ENCODE data around the gene ADAMTSL1.

The ADAMTSL1 gene

DNA sequence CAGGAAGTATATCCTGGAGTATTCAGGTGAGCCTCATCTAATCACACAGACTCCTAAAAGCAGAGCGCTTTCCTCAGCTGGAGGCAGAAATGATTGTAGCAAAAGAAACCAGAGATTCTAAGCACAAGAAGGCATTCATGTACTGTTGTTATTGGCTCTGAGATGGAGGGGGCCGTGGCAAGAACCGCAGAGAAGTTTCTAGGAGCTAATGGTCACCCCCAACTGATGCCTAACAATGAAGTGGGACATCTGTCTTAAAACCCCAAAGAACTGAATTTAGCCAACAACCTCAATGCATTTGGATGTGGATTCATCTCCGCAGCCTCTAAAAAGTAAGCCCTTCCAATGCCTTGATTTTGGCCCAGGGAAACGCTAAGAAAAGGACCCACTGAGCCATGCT, 76.3 kb downstream of the ADAMTSL1 start:
- DNase-seq (ENCODE audit: low spot score), result no peak
- in situ Hi-C loops (cut with MboI; ENCODE audit: low pct_unique_long_range_greater_than_20kb, low sequenced_read_pairs, unreplicated experiment), result no loop called here
- TF ChIP-seq, protein P1, sequence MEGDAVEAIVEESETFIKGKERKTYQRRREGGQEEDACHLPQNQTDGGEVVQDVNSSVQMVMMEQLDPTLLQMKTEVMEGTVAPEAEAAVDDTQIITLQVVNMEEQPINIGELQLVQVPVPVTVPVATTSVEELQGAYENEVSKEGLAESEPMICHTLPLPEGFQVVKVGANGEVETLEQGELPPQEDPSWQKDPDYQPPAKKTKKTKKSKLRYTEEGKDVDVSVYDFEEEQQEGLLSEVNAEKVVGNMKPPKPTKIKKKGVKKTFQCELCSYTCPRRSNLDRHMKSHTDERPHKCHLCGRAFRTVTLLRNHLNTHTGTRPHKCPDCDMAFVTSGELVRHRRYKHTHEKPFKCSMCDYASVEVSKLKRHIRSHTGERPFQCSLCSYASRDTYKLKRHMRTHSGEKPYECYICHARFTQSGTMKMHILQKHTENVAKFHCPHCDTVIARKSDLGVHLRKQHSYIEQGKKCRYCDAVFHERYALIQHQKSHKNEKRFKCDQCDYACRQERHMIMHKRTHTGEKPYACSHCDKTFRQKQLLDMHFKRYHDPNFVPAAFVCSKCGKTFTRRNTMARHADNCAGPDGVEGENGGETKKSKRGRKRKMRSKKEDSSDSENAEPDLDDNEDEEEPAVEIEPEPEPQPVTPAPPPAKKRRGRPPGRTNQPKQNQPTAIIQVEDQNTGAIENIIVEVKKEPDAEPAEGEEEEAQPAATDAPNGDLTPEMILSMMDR (IDR thresholded peaks at IDR 0.05; ENCODE audit: extremely low read depth, insufficient read depth, missing control alignments), result no peak

DNA sequence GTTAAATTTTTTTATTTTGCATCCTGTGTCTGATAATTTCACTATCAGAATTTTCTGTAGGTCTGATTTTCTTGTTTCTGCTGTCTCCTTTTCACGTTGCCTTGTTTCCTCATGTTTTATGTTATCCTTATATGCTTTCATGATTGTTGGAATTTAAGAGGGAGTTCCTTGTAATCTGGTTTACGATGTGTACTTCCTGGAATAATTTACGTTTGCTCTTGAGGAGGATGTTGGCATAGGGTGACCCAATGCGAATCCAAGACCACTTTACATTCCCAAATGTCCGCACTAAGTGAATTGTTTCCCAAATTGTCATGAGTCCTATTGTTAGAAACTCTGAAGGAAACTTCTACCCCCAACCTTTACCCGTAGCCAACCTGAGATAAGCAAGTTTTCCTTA, 80.3 kb downstream of the ADAMTSL1 start:
- in situ Hi-C loops (cut with MboI; ENCODE audit: low pct_unique_long_range_greater_than_20kb, low sequenced_read_pairs, unreplicated experiment), result no loop called here
- TF ChIP-seq, protein P1 (IDR thresholded peaks at IDR 0.05; ENCODE audit: extremely low read depth, insufficient read depth, missing control alignments), result no peak
- no peak for DNase-seq (ENCODE audit: low spot score)

GRCh38 chr9:18555105-18555883, 81.3 kb downstream of the ADAMTSL1 start:
- TF ChIP-seq, protein P1 (IDR thresholded peaks at IDR 0.05; ENCODE audit: extremely low read depth, insufficient read depth, missing control alignments), result no peak
- in situ Hi-C loops (cut with MboI; ENCODE audit: low pct_unique_long_range_greater_than_20kb, low sequenced_read_pairs, unreplicated experiment), result no loop called here
- DNase-seq (ENCODE audit: low spot score), result no peak

GRCh38 chr9:18564018-18564880, 90.3 kb downstream of the ADAMTSL1 start:
- TF ChIP-seq, protein P1 (IDR thresholded peaks at IDR 0.05; ENCODE audit: extremely low read depth, insufficient read depth, missing control alignments), result no peak
- in situ Hi-C loops (cut with MboI; ENCODE audit: low pct_unique_long_range_greater_than_20kb, low sequenced_read_pairs, unreplicated experiment), result no loop called here
- no peak for DNase-seq (ENCODE audit: low spot score)

DNA sequence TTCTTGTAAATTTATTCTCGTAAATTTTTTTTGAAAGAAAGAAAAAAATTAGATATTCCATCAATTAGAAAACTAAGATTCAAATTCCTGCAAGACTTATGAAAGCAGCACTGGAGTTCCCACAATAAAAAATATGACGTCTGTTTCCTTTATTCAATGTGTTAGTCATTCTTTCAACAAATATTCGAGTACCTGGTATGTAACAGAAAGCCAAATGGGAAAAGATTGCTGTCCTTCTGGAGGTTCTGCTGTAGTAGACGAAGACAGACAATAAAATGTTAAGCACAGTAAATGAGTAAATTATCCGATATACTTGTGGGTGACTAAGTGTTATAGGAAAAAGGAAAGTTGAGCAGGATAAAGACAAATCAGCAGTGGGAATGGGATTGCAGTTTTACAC, 92.2 kb downstream of the ADAMTSL1 start:
- in situ Hi-C loops (cut with MboI; ENCODE audit: low pct_unique_long_range_greater_than_20kb, low sequenced_read_pairs, unreplicated experiment), result no loop called here
- no peak for DNase-seq (ENCODE audit: low spot score)
- TF ChIP-seq, protein P1 (IDR thresholded peaks at IDR 0.05; ENCODE audit: extremely low read depth, insufficient read depth, missing control alignments), result no peak

GRCh38 chr9:18568973-18569372, 95.0 kb downstream of the ADAMTSL1 start:
- TF ChIP-seq, protein P1 (IDR thresholded peaks at IDR 0.05; ENCODE audit: extremely low read depth, insufficient read depth, missing control alignments), result no peak
- no peak for DNase-seq (ENCODE audit: low spot score)
- in situ Hi-C loops (cut with MboI; ENCODE audit: low pct_unique_long_range_greater_than_20kb, low sequenced_read_pairs, unreplicated experiment), result no loop called here
